Measurements from ENCODE around the gene RABEP1. TPM values are rescaled to one million over a fixed set of nuclear protein-coding genes. Genes with fewer than 3 reads are reported as not detected.

RABEP1 gene
- total RNA-seq, 1 experiment from 2014 or later, result 71.3 TPM

DNA sequence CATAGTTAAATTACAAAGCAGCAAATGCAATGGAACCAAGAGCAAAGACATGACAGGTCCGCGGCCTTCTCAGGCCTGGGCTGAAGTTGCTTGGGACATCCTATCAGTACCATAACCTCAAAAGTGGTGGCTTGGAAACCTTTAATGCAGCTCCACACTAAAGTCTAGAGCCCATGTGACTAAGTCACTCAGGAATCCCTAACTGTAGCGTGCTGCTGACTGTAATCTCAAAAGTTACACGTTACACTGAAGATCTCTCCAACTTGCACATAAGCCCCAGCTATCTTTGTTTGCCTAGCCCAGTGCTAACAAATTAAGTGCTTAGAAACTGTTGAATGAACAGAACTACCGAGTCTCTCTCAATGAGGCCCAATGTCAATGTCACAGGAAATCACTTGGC, 109.6 kb downstream of the RABEP1 start:
- no peaks in the 10 kb centered on the region for H3K27me3 ChIP-seq (replicated peaks; ENCODE audit: insufficient read depth, low read depth, low read length, poor library complexity)
- ChIA-PET POLR2A (ENCODE audit: low non-redundant PET) (no interaction called here), CTCF (no interaction called here)
- no peak overlapping the region for H3K27ac ChIP-seq (ENCODE audit: low read depth, low read length, poor library complexity, severe bottlenecking)
- no TSS peak for BruUV-seq (replicated peaks)
- H3K36me3 ChIP-seq (ENCODE audit: insufficient read depth, low read length, poor library complexity, severe bottlenecking), result peaks cover 75% of the 10 kb centered on the region
- H3K4me3 ChIP-seq (ENCODE audit: low read depth, low read length, poor library complexity, severe bottlenecking), result no peak overlapping the region
- no peaks in the 10 kb centered on the region for H3K9me3 ChIP-seq (ENCODE audit: low read depth, low read length, poor library complexity, severe bottlenecking)
- no peaks in the 10 kb centered on the region for H3K4me1 ChIP-seq (ENCODE audit: insufficient read depth, low read length, poor library complexity, severe bottlenecking)
- DNase-seq (ENCODE audit: low spot score), result no peak
- intact Hi-C loops (cut with micrococcal nuclease; ENCODE audit: unreplicated experiment), result no loop called here
- no peak for TF ChIP-seq EZH2 (IDR thresholded peaks at IDR 0.05; ENCODE audit: borderline replicate concordance, low read depth, low read length, poor library complexity, severe bottlenecking)
- TF ChIP-seq CTCF (conservative IDR thresholded peaks at IDR 0.05; ENCODE audit: low read depth, low read length), result no peak

DNA sequence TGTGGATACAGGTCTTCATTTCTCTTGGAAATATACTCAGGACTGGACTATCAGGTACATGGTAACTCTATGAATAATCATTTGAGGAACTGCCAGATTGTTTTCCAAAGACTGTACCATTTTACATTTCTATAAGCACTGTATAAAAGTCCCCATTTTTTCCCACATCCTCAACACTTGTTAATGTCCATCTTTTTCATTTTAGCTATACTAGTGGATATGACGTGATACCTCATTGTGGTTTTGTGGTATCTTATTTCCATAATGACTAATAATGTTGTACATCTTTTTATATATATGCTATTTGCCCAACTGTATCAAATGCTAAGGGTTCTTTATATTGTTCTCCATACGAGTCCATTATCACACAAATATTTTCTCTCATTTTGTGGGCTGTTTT, 114.5 kb downstream of the RABEP1 start:
- Histone ChIP-seq H3K36me3 (ENCODE audit: insufficient read depth, low read length, poor library complexity, severe bottlenecking) (peaks cover 72% of the 10 kb centered on the region), H3K4me1 (ENCODE audit: insufficient read depth, low read length, poor library complexity, severe bottlenecking) (no peaks in the 10 kb centered on the region), H3K27me3 (replicated peaks; ENCODE audit: insufficient read depth, low read depth, low read length, poor library complexity) (no peaks in the 10 kb centered on the region), H3K27ac (ENCODE audit: low read depth, low read length, poor library complexity, severe bottlenecking) (no peak overlapping the region), H3K4me3 (ENCODE audit: low read depth, low read length, poor library complexity, severe bottlenecking) (no peak overlapping the region), H3K9me3 (ENCODE audit: low read depth, low read length, poor library complexity, severe bottlenecking) (no peaks in the 10 kb centered on the region)
- no TSS peak for BruUV-seq (replicated peaks)
- CTCF ChIA-PET, result no interaction called here
- TF ChIP-seq EZH2 (IDR thresholded peaks at IDR 0.05; ENCODE audit: borderline replicate concordance, low read depth, low read length, poor library complexity, severe bottlenecking) (no peak), CTCF (conservative IDR thresholded peaks at IDR 0.05; ENCODE audit: low read depth, low read length) (no peak)
- intact Hi-C loops (cut with micrococcal nuclease; ENCODE audit: unreplicated experiment), result no loop called here
- DNase-seq (ENCODE audit: low spot score), result no peak
- POLR2A ChIA-PET (ENCODE audit: low non-redundant PET), result no interaction called here

DNA sequence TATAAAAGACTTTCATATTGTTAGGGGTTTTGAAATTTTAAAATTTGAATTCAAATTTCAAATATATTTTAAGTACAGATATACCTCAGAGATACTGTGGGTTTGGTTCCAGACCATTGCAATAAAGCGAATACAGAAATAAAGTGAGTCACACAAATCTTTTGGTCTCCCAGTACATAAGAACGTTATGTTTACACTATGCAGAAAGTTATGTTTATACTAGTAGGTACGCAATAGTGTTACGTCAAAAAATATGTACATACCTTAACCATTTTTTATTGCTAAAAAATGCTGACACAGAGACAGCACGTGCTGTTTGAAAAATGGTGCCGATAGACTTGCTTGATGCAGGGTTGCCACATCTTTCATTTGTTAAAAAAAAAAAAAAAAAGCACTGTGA, 117.7 kb downstream of the RABEP1 start:
- H3K9me3 ChIP-seq (ENCODE audit: low read depth, low read length, poor library complexity, severe bottlenecking), result no peaks in the 10 kb centered on the region
- no peak for DNase-seq (ENCODE audit: low spot score)
- H3K4me1 ChIP-seq (ENCODE audit: insufficient read depth, low read length, poor library complexity, severe bottlenecking), result no peaks in the 10 kb centered on the region
- H3K36me3 ChIP-seq (ENCODE audit: insufficient read depth, low read length, poor library complexity, severe bottlenecking), result peaks cover 78% of the 10 kb centered on the region
- CTCF ChIA-PET, result no interaction called here
- TF ChIP-seq CTCF (conservative IDR thresholded peaks at IDR 0.05; ENCODE audit: low read depth, low read length) (no peak), EZH2 (IDR thresholded peaks at IDR 0.05; ENCODE audit: borderline replicate concordance, low read depth, low read length, poor library complexity, severe bottlenecking) (no peak)
- H3K27me3 ChIP-seq (replicated peaks; ENCODE audit: insufficient read depth, low read depth, low read length, poor library complexity), result no peaks in the 10 kb centered on the region
- POLR2A ChIA-PET (ENCODE audit: low non-redundant PET), result no interaction called here
- BruUV-seq (replicated peaks), result no TSS peak
- no peak overlapping the region for H3K4me3 ChIP-seq (ENCODE audit: low read depth, low read length, poor library complexity, severe bottlenecking)
- intact Hi-C loops (cut with micrococcal nuclease; ENCODE audit: unreplicated experiment), result no loop called here
- H3K27ac ChIP-seq (ENCODE audit: low read depth, low read length, poor library complexity, severe bottlenecking), result no peak overlapping the region

Measured in A673 (cell line).